Stimulated activated CD4-positive, alpha-beta T cell treated with anti-CD3 and anti-CD28 coated beads, Interleukin-12 subunit alpha, Interleukin-12 subunit beta, amount 100 ng/mL, for 4 hours (primary cell): ENCODE results near the gene EHMT1.

Source experiments
- DNase-seq: peaks from one replicate; pipeline ENCODE4 v3.0.0-alpha.2; 2020

The EHMT1 gene

DNA sequence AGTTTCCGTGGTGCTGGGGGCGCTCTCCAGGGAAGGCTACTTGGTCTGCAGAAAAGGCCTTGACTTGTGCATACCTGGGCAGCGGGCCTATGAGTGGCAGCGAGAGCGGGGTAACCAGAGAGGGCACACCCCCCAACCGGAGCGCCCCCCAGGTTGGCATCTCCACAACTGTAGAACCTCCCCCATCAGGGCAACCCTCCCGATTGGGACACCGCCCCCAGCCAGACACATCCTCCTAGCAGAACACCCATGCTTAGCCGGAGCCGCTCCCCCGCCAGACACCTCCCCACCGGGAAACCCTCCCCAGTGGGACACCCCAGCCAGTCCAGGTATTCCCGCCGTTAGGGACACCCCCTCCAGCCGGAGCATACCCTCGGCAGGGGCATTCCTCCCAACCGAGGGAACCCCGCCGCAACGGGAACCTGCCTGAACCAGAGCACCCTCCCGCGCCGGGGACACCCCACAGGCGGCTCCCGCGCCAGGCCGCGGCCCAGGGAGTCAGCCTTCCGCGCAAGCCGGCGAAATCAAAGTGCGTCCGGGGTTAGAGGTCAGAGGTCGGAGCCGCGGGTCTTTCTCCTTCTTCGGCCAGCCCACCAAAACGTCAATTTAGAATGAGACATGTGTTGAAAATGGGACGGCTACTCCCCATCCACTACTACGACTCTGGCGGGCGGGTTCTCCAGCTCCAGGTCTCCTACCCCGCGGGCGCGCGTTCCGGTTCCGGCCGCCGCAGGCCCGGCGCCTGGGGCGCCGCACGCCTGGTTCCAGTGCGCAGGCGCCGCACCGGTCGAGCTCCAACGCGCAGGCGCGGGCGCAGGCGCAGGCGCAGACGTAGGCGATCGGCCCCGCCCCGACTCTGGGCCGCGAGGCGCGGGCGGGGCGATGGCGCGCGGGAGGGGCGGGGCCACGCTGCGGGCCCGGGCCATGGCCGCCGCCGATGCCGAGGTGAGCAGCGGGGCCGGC lies at the start of gene EHMT1:
TSS of gene EHMT1 (plus strand) at position 901 of the 963 bp plus-strand sequence. CDS start at position 925, 24 bp downstream.
- peak; percentile 90 for DNase-seq

DNA sequence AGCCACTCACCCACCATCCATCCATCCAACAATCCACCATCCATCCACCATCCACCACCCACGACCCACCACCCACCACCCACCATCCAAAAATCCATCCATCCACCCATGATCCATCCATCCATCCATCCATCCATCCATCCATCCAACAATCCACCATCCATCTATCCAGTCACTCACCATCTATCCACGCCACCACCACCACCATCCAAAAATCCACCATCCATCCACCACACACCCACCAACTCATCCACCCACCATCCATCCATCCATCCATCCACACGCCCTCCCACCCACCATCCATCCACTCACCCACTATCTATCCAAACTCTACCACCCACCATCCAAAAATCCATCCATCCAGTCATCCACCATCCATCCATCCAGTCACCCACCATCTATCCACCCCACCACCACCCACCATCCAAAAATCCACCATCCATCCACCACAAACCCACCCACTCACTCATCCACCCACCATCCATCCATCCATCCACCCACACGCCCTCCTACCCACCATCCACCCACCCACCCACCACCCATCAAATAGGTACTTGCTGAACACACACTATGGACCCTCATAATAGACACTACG lies 49.1 kb upstream of the EHMT1 start:
- DNase-seq = no peak

DNA sequence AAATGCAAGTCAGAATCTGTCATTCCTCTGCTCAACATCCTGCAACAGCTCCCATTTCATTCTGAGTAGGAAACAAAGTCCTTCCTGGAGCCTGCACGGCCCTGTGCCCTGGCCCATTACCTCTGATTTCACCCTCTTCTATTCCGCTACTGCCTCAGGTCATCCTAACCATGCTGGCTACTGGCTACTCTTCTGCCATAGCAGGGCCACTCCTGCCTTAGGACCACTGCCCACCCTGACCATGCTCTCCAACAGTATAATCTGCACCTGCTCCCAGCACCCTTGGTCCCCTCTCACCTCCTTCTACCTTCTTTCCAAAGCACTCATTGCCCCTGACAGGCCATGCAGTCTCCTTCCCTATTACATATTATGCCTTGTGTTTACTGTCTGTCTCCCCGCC lies 48.2 kb upstream of the EHMT1 start:
- no peak for DNase-seq

DNA sequence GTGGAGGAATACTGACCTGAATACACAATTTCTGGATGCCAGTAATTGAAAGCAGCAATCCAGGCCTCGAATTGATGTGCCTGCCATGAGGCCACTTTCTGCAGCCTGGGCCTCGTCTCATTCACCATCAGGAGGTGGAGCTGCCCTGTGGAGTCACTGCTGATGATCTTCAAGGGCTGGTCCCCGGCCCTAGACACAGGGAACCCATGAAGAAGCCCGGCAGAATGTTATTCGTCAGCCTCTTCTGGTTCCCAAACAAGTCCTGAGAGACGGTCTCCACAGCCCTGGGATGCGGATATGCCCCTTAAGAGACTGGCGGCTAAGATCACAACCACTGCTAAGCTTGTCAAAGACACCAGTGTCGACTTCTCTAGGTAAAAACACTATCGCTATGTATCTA lies 44.6 kb upstream of the EHMT1 start:
- DNase-seq = no peak

DNA sequence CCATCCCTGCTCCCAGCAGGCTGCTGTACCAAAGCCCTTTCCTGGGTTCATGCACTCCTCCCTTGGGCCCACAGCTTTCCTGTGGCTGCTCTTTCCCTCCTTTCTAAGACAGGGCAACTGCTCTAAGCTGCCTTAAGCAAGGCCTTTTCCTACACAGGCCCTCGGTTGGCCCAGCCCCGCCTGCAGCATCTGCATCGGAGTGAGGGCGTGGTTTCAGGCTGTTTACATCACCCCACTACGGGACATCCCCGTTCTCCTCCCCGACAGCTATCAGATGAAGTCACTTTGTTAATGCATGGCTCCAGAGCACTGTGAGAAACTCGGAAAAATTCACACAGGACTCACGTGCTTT lies 43.5 kb upstream of the EHMT1 start:
- DNase-seq = no peak

DNA sequence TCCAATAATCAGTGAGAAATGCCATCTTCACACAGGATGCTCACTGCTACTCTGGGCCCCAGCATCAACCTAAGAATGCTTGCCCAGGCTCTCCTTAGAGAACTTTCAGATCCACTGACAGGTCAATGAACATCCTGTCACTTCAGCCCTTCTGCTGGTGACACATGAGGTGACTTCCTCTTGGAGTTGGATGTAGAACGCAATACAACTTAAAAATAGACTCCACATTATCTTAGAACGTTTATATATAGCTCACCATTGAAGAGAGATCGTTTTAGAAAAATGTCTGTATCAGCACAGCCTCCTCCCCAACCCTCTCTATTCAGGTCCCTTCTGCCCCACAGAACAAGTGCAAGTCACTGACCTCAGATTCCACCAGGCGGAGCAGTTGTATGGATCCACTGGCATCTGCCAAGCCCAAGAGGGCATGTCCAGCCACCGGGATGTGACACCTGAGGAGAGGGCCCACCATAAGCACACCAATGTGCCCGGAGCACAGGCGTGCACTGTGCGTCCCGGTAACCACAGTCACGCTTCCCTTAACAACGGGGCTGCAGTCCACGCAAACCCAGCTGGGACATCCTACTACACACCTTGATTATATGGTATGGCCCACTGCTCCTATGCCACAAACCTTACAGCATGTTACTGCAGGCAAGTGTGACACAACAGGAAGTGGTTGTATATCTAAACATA lies 42.9 kb upstream of the EHMT1 start:
- no peak for DNase-seq

DNA sequence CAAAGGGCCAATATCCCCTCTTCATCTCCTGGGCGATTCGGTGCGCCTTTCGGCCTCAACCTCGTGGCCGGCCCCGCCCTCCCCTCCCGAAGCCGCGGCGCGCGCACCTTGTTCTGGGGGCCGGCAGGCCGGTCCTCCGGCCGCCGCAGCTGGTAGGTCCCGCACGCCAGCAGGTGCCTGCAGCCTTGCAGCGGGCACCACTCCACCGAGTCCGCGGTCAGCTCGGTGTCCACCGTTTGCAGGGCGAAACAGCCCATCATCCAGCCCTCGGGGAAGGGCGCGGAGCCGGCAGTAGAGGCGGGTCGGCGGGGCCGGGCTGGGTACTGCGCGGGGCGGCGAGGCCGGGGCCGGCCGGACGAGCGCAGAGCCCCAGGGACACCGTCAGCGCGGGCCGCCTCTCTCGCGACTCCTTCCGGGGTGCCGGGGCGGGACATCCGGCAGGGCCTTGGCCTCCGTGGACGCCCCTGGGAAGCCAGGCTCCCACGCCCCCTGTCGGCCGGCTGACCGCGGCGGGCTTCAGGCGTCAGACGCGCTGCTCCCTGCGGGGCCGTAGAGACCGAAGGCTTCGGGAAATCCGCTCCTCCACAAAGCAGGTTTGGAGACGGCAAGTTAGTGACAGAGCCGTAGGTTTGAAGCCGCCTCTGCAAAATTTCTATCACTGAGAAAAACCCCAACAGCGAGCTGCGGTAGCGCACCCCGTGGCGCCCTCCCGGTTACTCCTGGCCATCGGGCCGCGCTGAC lies 40.1 kb upstream of the EHMT1 start, which contains the start of gene DPH7:
TSS of gene DPH7 (minus strand) at position 408 of the 741 bp plus-strand sequence. CDS start at position 260, 148 bp downstream.
- DNase-seq = peak; percentile 98

DNA sequence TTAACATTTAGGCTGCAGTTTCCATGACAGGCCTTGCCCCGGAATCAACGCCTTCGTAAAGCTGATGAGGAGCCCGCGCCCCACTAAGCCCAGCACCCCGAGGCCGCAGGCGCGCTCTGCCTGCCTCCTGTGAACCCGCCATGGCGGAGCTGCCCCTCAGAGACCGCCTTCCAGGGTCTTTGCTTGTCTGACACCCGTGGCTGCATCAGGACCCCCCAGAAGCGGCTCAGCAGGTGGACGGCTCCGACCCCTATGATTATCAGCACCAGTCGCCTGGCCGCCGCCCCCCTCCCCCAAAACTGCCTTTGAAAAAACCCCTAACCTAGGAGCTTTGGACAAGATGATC lies 39.6 kb upstream of the EHMT1 start:
- DNase-seq = no peak

DNA sequence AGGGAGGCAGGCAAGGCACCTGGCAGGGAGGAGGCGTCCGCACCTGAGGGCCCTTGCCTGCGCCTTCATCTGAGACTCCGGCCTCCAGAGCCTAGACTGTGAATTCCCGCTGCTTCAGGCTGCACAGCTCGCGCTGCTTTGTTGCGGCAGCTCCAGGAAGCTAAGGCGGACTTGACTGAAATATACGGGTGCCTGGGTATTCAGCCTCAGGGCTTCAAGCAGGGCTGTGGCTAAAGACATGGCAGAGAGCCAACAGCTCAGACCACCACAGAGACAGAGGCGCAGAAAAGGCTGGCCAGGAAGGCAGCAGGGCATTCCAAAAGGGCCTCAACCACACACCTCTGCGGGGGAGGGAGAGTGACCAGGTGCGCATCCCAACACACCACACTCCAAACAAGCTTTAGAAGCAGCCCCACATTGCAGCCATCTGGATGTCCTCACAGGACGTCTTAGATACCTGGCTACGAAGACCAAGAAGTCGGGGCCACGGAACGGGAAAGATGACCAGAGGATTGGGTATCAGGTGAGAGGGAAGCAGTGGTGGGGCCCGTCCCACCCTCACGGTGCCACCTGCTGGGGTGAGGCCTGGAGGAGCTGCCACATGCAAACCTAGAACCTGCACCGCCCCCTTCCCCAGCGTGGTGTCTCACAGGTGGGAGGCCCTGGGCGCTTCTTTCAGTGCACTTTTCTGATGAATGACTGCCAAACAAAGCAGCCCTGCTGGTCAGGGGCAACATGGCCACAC lies 38.4 kb upstream of the EHMT1 start:
- DNase-seq = no peak

DNA sequence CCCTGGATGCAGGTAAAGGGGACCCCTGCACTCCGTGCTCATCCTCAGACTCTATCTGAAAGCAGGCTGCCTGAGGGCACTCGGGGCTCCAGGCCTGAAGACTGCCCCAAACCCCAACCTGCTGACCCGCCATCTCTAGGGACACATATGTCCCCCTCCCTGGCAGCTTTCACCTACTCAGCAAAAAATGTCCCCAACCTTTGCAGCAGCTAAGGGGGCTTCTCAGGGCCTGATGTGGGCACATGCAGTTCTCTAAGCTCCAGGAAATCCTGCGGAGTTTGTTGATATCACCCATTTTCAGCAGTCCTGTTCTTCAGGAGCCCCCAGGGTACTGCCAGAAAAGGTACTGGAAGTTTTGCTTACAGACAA lies 37.9 kb upstream of the EHMT1 start:
- no peak for DNase-seq

DNA sequence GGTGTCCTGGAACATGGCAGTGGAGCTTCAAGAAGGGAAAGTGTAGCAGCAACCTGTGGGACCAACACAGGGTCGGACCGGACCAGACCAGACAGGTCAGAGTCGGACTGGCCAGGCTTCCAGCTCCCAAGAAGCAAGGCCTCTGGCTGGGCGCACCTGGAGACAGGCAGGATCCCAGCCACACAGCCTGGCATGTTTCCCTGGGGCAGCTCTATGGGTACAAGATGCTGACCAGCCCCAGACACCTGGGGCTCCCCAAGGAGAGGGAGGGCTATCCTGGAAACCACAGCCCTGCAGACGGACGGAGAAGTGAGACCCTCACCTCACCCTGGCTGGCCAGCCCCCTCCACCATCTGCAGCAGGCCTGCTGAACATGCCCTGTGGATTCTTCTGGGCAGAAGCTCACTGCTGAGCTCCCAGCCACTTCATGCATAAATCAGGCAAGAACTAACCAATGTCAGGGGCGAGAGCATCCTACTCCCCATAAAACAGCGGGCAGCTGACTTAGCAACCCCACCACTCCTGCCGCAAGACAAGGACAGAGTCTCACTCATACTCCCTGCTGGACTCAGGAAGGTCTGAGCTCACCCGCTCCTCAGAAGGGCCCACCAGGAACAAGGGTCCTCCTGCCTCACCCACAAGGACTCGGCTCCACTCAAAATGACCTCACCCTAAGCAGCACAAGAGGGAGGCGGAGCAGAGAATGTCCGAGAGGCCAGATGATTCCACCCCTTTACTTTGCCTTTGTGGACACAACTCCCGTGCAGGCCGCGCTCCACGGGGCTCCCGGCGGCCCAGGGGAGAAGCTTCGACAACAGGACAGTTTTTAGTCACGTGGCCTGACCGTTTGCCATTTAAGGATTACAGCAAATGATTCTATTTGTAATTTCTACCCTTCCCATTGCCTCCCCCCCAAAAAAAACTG lies 37.2 kb upstream of the EHMT1 start:
- DNase-seq = no peak

DNA sequence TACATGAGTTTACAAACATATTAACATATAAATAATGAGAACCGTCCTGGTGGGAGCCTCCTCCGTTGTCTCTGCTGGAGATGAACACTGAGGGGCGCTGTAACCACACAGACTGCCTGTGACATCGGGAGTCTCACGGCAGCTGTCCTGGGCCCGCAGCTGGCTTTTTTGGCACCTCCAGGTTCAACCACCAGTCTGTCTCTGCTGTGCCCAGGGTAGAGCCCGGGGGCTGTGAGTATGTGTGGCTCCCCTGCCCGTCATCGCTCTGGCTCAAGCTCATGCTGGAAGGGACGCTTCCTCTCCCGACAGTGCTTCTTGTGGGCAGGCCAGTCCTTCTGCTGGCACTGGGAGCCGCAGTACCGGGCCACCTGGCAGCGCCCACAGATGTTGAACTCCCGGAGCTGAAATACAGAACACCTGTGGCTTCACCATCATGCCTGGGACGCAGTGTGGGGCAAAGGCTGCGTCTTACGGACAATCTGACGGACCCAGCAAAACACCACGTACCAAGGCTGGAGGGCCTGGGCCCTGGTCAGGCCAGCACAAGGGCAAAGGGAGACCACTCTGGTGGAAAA lies 36.4 kb upstream of the EHMT1 start:
- DNase-seq = no peak

DNA sequence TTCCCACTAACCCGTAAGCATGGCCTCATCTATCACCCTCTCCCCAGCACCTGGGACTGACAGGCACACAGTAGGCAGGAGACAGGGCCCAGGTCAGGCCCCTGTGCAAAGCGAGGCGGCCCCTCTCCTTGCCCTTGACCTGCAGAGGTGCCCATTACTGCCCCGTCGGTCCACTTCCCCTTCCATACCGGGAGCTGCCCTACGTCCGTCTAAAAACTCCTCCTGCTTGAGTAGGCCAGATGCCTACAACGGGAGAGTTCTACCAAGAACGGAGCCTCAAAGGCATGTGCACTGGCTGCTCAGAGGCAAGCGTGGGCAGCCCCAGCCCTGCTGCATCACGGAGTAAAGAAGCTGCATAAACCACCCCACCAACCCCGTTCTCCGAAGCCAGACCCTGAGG lies 35.5 kb upstream of the EHMT1 start:
- DNase-seq = no peak

DNA sequence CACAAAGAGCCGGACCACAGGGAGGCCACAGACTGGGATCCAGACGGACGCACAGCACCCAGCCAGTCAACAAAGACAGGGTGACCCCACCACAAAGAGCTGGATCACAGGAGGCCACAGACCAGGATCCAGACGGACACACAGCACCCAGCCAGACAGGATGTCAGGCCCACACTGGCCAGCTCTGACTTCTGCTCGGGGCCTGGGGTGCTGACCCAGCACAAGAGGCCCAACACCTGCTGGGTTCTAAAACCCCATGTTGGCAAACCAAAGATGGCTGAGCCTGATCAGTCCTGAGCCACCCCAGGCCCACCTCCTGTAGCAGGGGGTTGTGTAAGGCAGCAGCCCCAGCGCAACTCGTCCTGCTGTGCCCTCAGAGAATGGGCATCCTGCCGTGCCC lies 34.8 kb upstream of the EHMT1 start:
- no peak for DNase-seq

DNA sequence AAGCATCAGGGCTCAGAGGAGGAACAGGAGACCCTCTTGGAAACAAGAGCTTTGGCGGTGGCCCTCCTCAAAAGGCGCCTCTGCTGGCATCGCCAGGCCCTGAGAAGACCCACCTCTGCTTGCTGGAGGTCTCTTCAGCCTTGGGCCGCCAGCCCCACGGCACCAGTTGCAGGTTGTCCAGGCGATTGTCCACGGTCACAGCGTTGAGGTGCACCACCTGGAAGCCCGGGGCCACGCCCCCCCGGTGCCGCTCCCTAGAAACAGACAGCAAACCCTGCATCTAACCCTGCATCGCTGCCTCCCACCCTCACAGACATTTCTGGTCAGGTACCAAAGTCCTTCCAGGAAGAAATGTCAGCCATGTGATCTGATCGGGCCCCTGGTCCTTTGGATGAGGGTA lies 32.0 kb upstream of the EHMT1 start:
- DNase-seq = no peak

DNA sequence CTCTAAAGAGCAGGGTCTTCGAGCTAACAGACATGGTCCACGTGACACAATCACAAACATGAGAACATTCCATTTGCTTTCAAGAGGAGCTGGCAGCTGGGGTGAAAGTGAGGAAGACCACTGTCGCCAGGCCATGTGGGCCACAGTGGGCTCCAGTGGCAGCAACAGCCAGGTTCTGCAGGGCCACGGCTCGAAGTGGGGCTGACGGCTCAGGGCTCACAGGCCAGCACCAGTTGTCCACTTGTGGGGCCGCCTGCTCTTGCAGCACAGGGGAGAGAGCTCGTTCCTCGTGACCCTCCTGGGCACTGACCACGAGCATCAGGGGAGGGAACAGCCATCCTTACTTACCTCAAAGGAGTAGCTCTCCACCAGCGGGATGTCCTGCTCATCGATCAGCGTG lies 30.5 kb upstream of the EHMT1 start:
- no peak for DNase-seq

DNA sequence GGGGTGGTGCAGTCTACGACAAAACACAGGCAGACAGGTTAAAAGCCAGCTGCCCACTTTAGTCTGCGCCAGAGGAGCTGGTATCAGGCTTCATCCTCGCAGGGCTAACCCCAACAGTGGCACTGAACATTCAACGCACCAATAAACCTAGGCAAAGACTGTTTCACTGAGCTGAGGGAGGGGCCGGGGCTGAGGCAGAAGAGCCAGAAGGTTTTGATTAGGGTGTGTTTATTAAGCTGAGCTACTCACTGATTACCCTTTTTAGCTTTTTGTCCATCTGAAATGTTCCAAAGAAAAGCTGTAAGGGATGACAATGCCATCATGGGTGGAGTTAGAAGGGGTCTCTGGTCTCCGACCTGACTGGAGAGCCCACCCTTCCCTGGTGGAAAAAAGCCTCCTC lies 29.9 kb upstream of the EHMT1 start:
- DNase-seq = no peak

DNA sequence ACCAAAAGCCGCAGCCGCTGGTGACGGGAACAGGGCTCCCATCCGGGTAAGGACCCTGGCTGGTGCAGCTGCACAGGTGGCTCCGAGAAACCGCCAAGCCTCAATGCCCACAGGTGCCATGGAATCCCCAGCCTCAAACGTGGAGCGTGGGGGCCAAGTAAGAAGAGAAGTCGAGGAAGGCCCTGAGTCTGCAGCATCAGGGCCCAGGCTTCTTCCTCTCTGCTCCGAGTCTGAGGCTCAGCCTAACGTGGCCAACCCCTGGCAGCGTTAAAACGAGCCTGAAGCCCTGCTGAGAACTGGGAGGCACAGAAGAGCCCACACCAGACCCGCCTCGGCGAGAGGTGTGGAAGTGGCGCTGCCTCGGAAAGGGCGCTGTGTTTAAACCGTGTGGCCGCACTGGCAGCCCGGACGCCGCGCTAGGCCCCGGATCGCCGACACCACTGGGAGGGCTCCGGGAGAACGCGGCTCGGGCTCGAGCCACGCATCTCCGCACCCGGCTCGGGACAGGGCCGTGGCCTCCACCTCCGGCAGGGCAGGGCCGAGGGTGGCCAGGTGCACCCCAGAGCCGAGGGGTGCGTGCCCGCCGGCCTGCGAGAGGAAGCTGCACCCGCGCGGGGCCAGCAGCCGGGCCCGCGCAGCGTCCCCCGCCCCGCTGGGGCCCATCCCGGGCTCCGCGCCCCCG lies 29.2 kb upstream of the EHMT1 start:
- no peak for DNase-seq

DNA sequence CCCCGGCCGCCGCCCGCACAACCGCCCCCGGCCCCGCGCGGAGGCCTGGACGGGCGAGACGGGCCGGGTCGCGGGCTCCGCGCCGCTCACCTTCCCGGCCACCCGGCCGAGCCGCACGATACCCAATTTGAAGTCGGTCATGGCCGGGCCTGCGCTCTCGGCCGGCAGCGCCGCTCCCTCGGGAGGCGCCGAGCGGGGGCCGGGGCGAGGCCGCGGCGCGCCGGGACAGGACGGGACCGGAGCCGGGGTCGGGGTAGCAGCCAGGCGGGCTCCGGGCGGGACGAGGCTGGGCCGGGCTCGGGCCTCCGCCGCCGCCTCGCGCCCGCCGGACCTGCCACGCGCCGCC lies 28.7 kb upstream of the EHMT1 start:
- no peak for DNase-seq
